A172 (cell line): ENCODE data around the gene BUB1B. TPM values are rescaled to one million over a fixed set of nuclear protein-coding genes. Genes with fewer than 3 reads are reported as not detected.
A peak's percentile ranks its signal among the peaks of the same experiment; 100 is the strongest.

Experiments used
- DNase-seq: peaks from one replicate; pipeline ENCODE4 v3.0.0-alpha.2; 2015; ENCODE audit warnings: low spot score
- total RNA-seq: library from RNA; depleted of rRNA; stranded (reverse); fragments of >200 nt; shearing (Covaris generic); gene quantifications from 2 replicates; pipeline ENCODE4 v1.2.3, GENCODE V29; 2014; rRNA removed

BUB1B gene
- total RNA-seq, 1 experiment from 2014 or later: 82.1 TPM

GRCh38 chr15:40254452-40254851, 93.6 kb downstream of the BUB1B start:
- no peak for DNase-seq

- no peak for DNase-seq
These were observed 94.2 kb downstream of the BUB1B start for GRCh38 chr15:40255033-40255432.

- DNase-seq: peak; percentile 37
These were observed 95.9 kb downstream of the BUB1B start for GRCh38 chr15:40256638-40257235.

- no peak for DNase-seq
These were observed 97.0 kb downstream of the BUB1B start for GRCh38 chr15:40257656-40258450.

GRCh38 chr15:40258544-40258943, 97.7 kb downstream of the BUB1B start:
- peak; percentile 49 for DNase-seq

- DNase-seq: no peak
These were observed 98.2 kb downstream of the BUB1B start for GRCh38 chr15:40259021-40259420.

- DNase-seq: no peak
These were observed 102.3 kb downstream of the BUB1B start for GRCh38 chr15:40263024-40263754.

GRCh38 chr15:40264321-40265153, 103.7 kb downstream of the BUB1B start:
- no peak for DNase-seq

GRCh38 chr15:40265355-40265754, 104.5 kb downstream of the BUB1B start:
- DNase-seq: peak; percentile 27

GRCh38 chr15:40265875-40266274, 105.0 kb downstream of the BUB1B start:
- no peak for DNase-seq

GRCh38 chr15:40266828-40267304, 106.0 kb downstream of the BUB1B start:
- peak; percentile 98 for DNase-seq

- DNase-seq: peak; percentile 41
These were observed 106.8 kb downstream of the BUB1B start for GRCh38 chr15:40267670-40268069.

GRCh38 chr15:40269604-40270003, 108.7 kb downstream of the BUB1B start:
- DNase-seq: no peak

- no peak for DNase-seq
These were observed 109.6 kb downstream of the BUB1B start for GRCh38 chr15:40270246-40270995.

Other genes with a start within 250 kb of the BUB1B start
- 60.0 and 65.6 TPM in 2 replicates for gene GPR176, start 240.8 kb upstream of the BUB1B start, total RNA-seq
- 67.9 and 91.4 TPM in 2 replicates for gene EIF2AK4, start 227.0 kb upstream of the BUB1B start, total RNA-seq
- 337 and 421 TPM in 2 replicates for gene SRP14, start 121.9 kb upstream of the BUB1B start, total RNA-seq
- 0.83 and 1.8 TPM in 2 replicates for gene BMF, start 52.2 kb upstream of the BUB1B start, total RNA-seq
- gene PAK6, start 78.0 kb downstream of the BUB1B start, total RNA-seq: 0.17 and 0.43 TPM in 2 replicates
- gene ANKRD63, start 122.0 kb downstream of the BUB1B start, total RNA-seq: not detected in 2 replicates
- gene PLCB2, start 146.9 kb downstream of the BUB1B start, total RNA-seq: not detected in 2 replicates
- gene INAFM2, start 162.6 kb downstream of the BUB1B start, total RNA-seq: 12.7 and 14.7 TPM in 2 replicates
- gene CCDC9B, start 179.9 kb downstream of the BUB1B start, total RNA-seq: 4.4 and 12.1 TPM in 2 replicates
- gene PHGR1, start 190.0 kb downstream of the BUB1B start, total RNA-seq: not detected in 2 replicates
- gene DISP2, start 197.2 kb downstream of the BUB1B start, total RNA-seq: 0.19 and 0.36 TPM in 2 replicates
- gene KNSTRN, start 221.7 kb downstream of the BUB1B start, total RNA-seq: 117 and 130 TPM in 2 replicates
- 10.8 and 20.7 TPM in 2 replicates for gene IVD, start 244.7 kb downstream of the BUB1B start, total RNA-seq